Body of pancreas (tissue), 4 donors: ENCODE measurements around the gene ZNF689. TPM values are rescaled to one million over a fixed set of nuclear protein-coding genes. Genes with fewer than 3 reads are reported as not detected.

Experiments
- ATAC-seq: fragments of 150-250 bp; one replicate; pipeline ENCODE4 v1.9.1; 2016
- DNase-seq, 4 donors: peaks; one replicate each; pipeline ENCODE4 v3.0.0-alpha.2; 2019
- H3K27ac ChIP-seq, 4 donors: fragments of 200-600 bp; sonication (generic); 1 replicate in 3 of 4; 2 replicates in 1 of 4; pipeline versions ENCODE4 v1.5.1 to v1.6.1; 2016 to 2019; ENCODE audit warnings: mild to moderate bottlenecking in 1 of 4, mixed read lengths in 1 of 4, moderate library complexity in 1 of 4
- H3K27me3 ChIP-seq, 2 donors: fragments of 200-600 bp; sonication (generic); one replicate each; pipeline ENCODE4 v1.6.0; 2016; ENCODE audit warnings: mild to moderate bottlenecking in 1 of 2
- H3K36me3 ChIP-seq, 2 donors: fragments of 200-600 bp; sonication (generic); replicated peaks in 1 of 2; 2 replicates each; pipeline ENCODE4 v1.5.1; 2016; ENCODE audit warnings: low read depth in 2 of 2; ENCODE audit not compliant: insufficient read depth in 1 of 2
- H3K4me1 ChIP-seq: fragments of 200-600 bp; sonication (generic); one replicate; pipeline ENCODE4 v1.6.0; 2016
- H3K4me3 ChIP-seq, 2 donors: fragments of 200-600 bp; sonication (generic); 1 replicate in 1 of 2; 2 replicates in 1 of 2; pipeline ENCODE4 v1.5.1; 2016 to 2019
- H3K9me3 ChIP-seq, 3 donors: fragments of 200-600 bp; sonication (generic); 1 replicate in 2 of 3; 2 replicates in 1 of 3; pipeline ENCODE4 v1.5.1; 2016
- POLR2A ChIP-seq, 3 donors: fragments of 450-650 bp; IDR thresholded peaks; one replicate each; pipeline ENCODE4 v1.6.1; 2016; ENCODE audit warnings: antibody characterized with exemption in 3 of 3, mild to moderate bottlenecking in 2 of 3
- WGBS, 2 donors: methylation state at CpG; one replicate each; pipeline ENCODE4 v1.1.5; 2017; 5-methylcytosine and 5-hydroxymethylcytosine counted together
- intact Hi-C: fragments of 100-400 bp; cut with DNase I; formaldehyde crosslinking; loops from one replicate; pipeline ENCODE4 v1.15.1; 2023
- total RNA-seq, 2 donors: library from RNA; depleted of rRNA; stranded (reverse); fragments of >200 nt; gene quantifications; one replicate each; pipeline ENCODE4 v1.1.0, GENCODE V29; 2016
- TF ChIP-seq, protein P1 (sequence below), 7 experiments: fragments of 450-650 bp in 4 of 7; fragments of 200-600 bp in 3 of 7; sonication (generic) in 3 of 7; IDR thresholded peaks; one replicate each; pipeline ENCODE4 v1.5.1; 2016 to 2019; ENCODE audit warnings: antibody characterized with exemption in 7 of 7

Gene ZNF689
- total RNA-seq, 2 donors from 2014 or later, result 4.6 to 7.0 TPM

DNA sequence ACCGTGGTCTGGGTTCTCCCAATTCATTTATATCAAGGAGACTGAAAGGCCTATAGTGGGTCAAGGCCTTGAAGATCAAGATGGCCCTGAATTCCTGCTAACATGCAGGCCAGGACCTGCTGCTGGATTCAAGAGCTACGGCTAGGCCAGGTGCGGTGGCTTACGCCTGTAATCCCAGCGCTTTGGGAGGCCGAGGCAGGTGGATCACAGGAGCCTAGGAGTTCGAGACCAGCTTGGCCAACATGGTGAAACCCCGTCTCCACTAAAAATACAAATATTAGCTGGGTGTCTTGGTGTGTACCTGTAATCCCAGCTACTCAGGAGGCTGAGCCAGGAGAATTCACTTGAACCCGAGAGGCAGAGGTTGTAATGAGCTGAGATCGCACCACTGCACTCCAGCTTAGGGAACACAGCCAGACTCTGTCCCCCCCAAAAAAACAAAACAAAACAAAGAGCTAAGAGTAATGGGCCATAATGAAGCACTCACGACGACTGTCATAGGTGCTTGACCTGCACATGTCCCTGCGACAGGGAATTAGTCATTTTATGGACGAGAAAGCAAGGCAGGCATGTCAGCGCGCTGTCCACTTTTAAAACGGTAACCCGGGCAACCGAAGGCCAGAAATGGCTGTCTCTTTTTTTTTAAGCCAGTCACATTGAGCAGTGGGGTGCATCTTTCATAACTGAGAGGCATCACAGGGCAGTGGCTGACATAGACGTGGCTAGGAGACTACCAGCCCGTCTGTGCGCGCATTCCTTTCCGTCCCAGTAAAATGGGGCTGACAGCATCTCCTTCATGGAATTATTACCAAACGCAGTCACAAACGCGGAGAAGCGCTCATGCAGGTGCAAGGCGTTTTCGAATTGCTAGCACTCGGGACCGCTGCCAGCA lies 47.0 kb upstream of the ZNF689 start:
- Histone ChIP-seq H3K9me3 (no peaks in the 10 kb centered on the region), H3K27ac (peak overlapping the region; percentile 19 to 99 (median 84)), H3K4me1 (peaks cover 44% of the 10 kb centered on the region), H3K36me3 (peaks cover 0 to 8% of the 10 kb centered on the region in 2 donors), H3K4me3 (no peak overlapping the region), H3K27me3 (no peaks in the 10 kb centered on the region)
- ATAC-seq (no peak), DNase-seq (no peak)
- TF ChIP-seq, protein P1, sequence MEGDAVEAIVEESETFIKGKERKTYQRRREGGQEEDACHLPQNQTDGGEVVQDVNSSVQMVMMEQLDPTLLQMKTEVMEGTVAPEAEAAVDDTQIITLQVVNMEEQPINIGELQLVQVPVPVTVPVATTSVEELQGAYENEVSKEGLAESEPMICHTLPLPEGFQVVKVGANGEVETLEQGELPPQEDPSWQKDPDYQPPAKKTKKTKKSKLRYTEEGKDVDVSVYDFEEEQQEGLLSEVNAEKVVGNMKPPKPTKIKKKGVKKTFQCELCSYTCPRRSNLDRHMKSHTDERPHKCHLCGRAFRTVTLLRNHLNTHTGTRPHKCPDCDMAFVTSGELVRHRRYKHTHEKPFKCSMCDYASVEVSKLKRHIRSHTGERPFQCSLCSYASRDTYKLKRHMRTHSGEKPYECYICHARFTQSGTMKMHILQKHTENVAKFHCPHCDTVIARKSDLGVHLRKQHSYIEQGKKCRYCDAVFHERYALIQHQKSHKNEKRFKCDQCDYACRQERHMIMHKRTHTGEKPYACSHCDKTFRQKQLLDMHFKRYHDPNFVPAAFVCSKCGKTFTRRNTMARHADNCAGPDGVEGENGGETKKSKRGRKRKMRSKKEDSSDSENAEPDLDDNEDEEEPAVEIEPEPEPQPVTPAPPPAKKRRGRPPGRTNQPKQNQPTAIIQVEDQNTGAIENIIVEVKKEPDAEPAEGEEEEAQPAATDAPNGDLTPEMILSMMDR (IDR thresholded peaks at IDR 0.05), result no peak
- no peak for TF ChIP-seq POLR2A (IDR thresholded peaks at IDR 0.05)
- intact Hi-C loops, result no loop called here
- 27 to 54% methylated on average over 17 to 32 of the region's 32 CpGs for WGBS, 2 donors

DNA sequence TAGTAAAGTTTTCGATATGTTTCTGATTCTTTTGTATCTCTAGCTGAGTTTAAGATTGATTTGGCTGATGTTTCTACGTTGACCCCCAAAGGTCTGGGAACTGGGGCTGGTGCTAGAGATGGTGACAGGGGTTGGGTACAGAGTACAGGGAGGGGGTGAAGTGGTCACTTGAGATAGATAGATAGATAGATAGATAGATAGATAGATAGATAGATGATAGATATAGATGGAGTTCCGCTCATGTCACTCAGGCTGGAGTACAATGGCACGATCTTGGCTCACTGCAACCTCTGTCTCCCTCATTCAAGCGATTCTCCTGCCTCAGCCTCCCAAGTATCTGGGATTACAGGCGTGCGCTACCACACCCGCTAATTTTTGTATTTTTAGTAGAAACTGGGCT lies 46.2 kb upstream of the ZNF689 start:
- TF ChIP-seq, protein P1 (IDR thresholded peaks at IDR 0.05), result no peak
- no peak for TF ChIP-seq POLR2A (IDR thresholded peaks at IDR 0.05)
- H3K36me3 ChIP-seq, result peaks cover 0 to 8% of the 10 kb centered on the region in 2 donors

DNA sequence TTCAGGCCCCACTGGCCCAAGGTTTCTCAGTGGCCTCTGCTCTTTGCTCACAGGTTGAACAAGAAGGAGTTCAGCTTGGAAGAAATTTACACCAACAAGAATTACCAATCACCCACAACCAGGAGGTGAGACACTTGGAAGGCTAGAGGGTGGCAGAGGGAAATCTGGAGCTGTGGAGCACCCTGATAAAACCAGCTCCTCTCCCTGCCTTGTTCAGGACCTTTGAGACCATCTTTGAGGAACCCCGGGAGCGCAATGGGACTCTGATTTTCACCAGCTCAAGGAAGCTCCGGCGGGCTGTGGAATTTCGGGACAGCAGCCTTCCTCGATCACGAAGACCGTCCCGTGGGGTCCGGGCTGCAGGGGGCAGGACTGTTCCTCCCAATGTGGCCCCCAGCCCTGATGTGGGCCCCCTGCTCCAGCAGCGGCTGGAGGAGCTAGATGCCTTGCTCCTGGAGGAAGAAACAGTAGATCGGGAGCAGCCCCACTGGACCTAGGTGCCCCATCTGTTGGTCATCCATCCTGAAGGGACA lies 45.7 kb upstream of the ZNF689 start:
- Histone ChIP-seq H3K9me3 (no peaks in the 10 kb centered on the region), H3K36me3 (peaks cover 0 to 8% of the 10 kb centered on the region in 2 donors), H3K27me3 (no peaks in the 10 kb centered on the region), H3K4me3 (no peak overlapping the region), H3K4me1 (peaks cover 37% of the 10 kb centered on the region), H3K27ac (no peak overlapping the region)
- intact Hi-C loops, result no loop called here
- no peak for TF ChIP-seq POLR2A (IDR thresholded peaks at IDR 0.05)
- TF ChIP-seq, protein P1 (IDR thresholded peaks at IDR 0.05), result no peak
- DNase-seq (no peak), ATAC-seq (no peak)
- WGBS, 2 donors, result 93 to 94% methylated on average over 12 of the region's 12 CpGs

More for the DNA sequence above, 46.2 kb upstream of the ZNF689 start:
- H3K4me1 ChIP-seq, result peaks cover 42% of the 10 kb centered on the region
- no peaks in the 10 kb centered on the region for H3K9me3 ChIP-seq
- intact Hi-C loops, result no loop called here
- no peaks in the 10 kb centered on the region for H3K27me3 ChIP-seq
- DNase-seq (no peak), ATAC-seq (no peak)
- H3K27ac ChIP-seq, result peak overlapping the region; percentile 19 to 99 (median 84)
- WGBS, 2 donors, result 91 to 92% methylated on average over 8 of the region's 8 CpGs
- H3K4me3 ChIP-seq, result no peak overlapping the region

DNA sequence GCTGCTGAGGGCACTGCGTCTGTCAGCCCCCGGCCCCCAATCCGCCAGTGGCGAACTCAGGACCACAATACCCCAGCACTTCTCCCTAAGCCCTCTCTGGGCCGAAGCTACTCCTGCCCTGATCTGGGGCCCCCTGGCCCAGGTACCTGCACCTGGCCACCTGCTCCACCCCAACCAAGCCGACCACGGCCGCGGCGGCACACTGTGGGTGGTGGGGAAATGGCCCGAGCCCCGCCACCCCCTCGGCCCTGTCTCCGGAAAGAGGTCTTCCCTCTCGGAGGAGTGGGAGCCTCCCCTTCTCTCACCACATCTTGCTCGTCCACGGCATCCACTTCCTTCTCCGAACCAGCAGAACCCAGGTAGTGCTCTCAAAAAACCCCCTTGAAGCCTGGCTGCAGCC lies 44.7 kb upstream of the ZNF689 start:
- TF ChIP-seq, protein P1 (IDR thresholded peaks at IDR 0.05), result no peak
- TF ChIP-seq POLR2A (IDR thresholded peaks at IDR 0.05), result no peak

More for the DNA sequence above, 44.7 kb upstream of the ZNF689 start:
- intact Hi-C loops, result no loop called here
- ATAC-seq (no peak), DNase-seq (no peak)
- H3K27me3 ChIP-seq, result no peaks in the 10 kb centered on the region
- no peak overlapping the region for H3K27ac ChIP-seq
- H3K36me3 ChIP-seq, result peaks cover 0 to 8% of the 10 kb centered on the region in 2 donors
- no peak overlapping the region for H3K4me3 ChIP-seq
- H3K9me3 ChIP-seq, result no peaks in the 10 kb centered on the region
- H3K4me1 ChIP-seq, result peaks cover 31% of the 10 kb centered on the region
- WGBS, 2 donors, result 95 to 96% methylated on average over 15 to 18 of the region's 18 CpGs
